OCI-LY7 (cell line): Measurements from ENCODE around the gene CLCF1. TPM values are rescaled to one million over a fixed set of nuclear protein-coding genes. Genes with fewer than 3 reads are reported as not detected.

Experiments used
- BruUV-seq: library from RNA; stranded (reverse); fragments of 400-500 nt; replicated peaks from 2 replicates; lab custom pipeline; 2021; lab: Mats Ljungman, UMichigan
- CTCF ChIA-PET: fragments of 300-600 bp; sonication (Branson Sonifier 250); formaldehyde crosslinking; loops from one replicate; lab custom pipeline; 2022; ENCODE audit warnings: antibody characterized with exemption; ENCODE audit not compliant: unreplicated experiment; lab: Charles Lee
- POLR2A ChIA-PET: fragments of 300-600 bp; sonication (Branson Sonifier 250); formaldehyde crosslinking; loops from one replicate; lab custom pipeline; 2022; ENCODE audit warnings: antibody characterized with exemption; lab: Charles Lee
- DNase-seq: peaks from one replicate; pipeline ENCODE4 v3.0.0-alpha.2; 2015; ENCODE audit warnings: low spot score
- H2AFZ ChIP-seq: fragments of 200-600 bp; sonication (generic), shearing (Covaris generic); 2 replicates; pipeline ENCODE4 v1.6.1; 2014; ENCODE audit warnings: mild to moderate bottlenecking, antibody characterized with exemption, low read length, moderate library complexity
- H3K27ac ChIP-seq: fragments of 200-600 bp; sonication (generic); 2 replicates; pipeline ENCODE4 v1.5.1; 2014; ENCODE audit warnings: mixed run types, low read depth, mild to moderate bottlenecking, moderate library complexity, low read length, inconsistent platforms; ENCODE audit not compliant: poor library complexity, severe bottlenecking
- H3K36me3 ChIP-seq: fragments of 200-600 bp; sonication (generic); 2 replicates; pipeline ENCODE4 v1.6.1; 2014; ENCODE audit warnings: mild to moderate bottlenecking, antibody characterized with exemption, low read length, moderate library complexity, mixed read lengths; ENCODE audit not compliant: insufficient read depth
- H3K4me1 ChIP-seq: fragments of 200-600 bp; sonication (generic); 2 replicates; pipeline ENCODE4 v1.5.1; 2014; ENCODE audit warnings: mild to moderate bottlenecking, low read length; ENCODE audit not compliant: insufficient read depth, poor library complexity, severe bottlenecking
- H3K4me2 ChIP-seq: fragments of 200-600 bp; sonication (generic); 2 replicates; pipeline ENCODE4 v1.6.1; 2014; ENCODE audit warnings: mild to moderate bottlenecking, low read length
- H3K4me3 ChIP-seq: fragments of 200-600 bp; sonication (generic); 2 replicates; pipeline ENCODE4 v1.5.1; 2014; ENCODE audit warnings: mild to moderate bottlenecking, low read depth, low read length; ENCODE audit not compliant: poor library complexity, severe bottlenecking
- H3K79me2 ChIP-seq: fragments of 200-600 bp; sonication (generic); 2 replicates; pipeline ENCODE4 v1.6.1; 2016; ENCODE audit warnings: low read depth, mild to moderate bottlenecking, low read length, moderate library complexity, mixed read lengths; ENCODE audit not compliant: insufficient read depth
- H3K9me2 ChIP-seq: fragments of 200-600 bp; sonication (generic); 2 replicates; pipeline ENCODE4 v1.6.1; 2016; ENCODE audit warnings: mild to moderate bottlenecking, low read length, mixed read lengths; ENCODE audit not compliant: insufficient read depth
- H3K9me3 ChIP-seq: fragments of 200-600 bp; sonication (generic); 2 replicates; pipeline ENCODE4 v1.6.1; 2014; ENCODE audit warnings: mild to moderate bottlenecking, mixed run types, low read length, mixed read lengths
- H4K20me1 ChIP-seq: fragments of 200-600 bp; sonication (generic); 2 replicates; pipeline ENCODE4 v1.6.1; 2014; ENCODE audit warnings: mild to moderate bottlenecking, antibody characterized with exemption, low read length, moderate library complexity, mixed read lengths; ENCODE audit not compliant: insufficient read depth
- CTCF ChIP-seq: fragments of 200-600 bp; sonication (generic); conservative IDR thresholded peaks from 2 replicates; pipeline ENCODE4 v1.5.1; 2014; ENCODE audit warnings: mild to moderate bottlenecking, antibody characterized with exemption, low read length, moderate library complexity, mixed read lengths
- EZH2phosphoT487 ChIP-seq: fragments of 200-600 bp; sonication (generic); IDR thresholded peaks from 2 replicates; pipeline ENCODE4 v1.6.1; 2018; ENCODE audit warnings: low read depth, borderline replicate concordance, mild to moderate bottlenecking, mixed run types, antibody characterized with exemption, low read length, moderate library complexity, mixed read lengths
- intact Hi-C: fragments of 100-400 bp; cut with micrococcal nuclease; formaldehyde crosslinking; loops from one replicate; pipeline ENCODE4 v1.10.0; 2022; ENCODE audit not compliant: unreplicated experiment
- total RNA-seq, 2 experiments: library from RNA; depleted of rRNA in 1 of 2; stranded (reverse); fragments of >200 nt in 1 of 2; shearing (Covaris generic) in 1 of 2; gene quantifications; 2 replicates each; pipeline ENCODE4 v1.2.3, GENCODE V29; 2014 to 2022

The CLCF1 gene
- total RNA-seq, 2 experiments from 2014 or later = 0.34 to 0.35 TPM

DNA sequence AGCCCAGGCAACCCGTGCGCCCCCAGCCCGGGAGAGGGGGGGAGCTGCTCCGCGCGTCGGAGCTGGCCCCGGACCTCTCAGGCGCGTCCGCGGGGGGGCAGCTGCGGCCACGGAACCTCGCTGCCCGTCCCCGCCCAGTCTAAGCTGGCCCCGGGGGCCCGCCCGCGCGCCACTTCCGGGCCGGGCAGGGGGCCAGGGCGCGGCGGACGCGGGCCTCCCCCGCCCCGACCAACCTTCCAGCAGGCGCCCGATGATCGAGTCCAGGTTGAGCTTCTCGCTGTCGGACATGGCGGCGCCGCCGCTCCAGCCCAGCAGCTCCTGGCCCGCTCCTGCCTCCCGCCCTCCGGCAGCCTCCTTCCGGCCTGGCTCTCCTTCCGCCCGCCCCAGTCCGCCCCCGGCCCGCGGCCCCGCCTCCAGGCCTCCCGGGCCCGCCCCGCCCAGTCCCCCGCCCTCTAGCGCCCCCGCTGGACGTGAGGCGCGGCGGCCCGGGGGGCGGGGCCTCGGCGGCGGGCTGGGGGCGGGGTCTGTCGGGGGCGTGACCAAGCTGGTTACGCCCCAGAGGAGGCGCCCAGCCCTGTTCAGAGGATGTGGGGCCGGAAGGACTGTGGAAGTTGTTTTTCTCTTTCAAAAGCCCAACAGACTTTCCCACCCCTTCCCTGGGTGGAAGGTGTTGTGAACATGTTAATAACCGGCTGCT, 28.2 kb upstream of the CLCF1 start, which contains the start of gene PPP1CA:
Gene PPP1CA (minus strand): TSS at position 364 of the 697 bp plus-strand sequence. CDS start 76 bp downstream, at position 288.
- Histone ChIP-seq H3K4me3 (peak within 1 kb of the TSS; percentile 97), H3K4me1 (peaks cover 59% of the 10 kb centered on the region), H4K20me1 (0 out of 2 replicates have a peak, but pooled peaks cover 7% of the 10 kb centered on the region), H3K9me2 (no peaks in the 10 kb centered on the region), H3K79me2 (peaks cover 42% of the 10 kb centered on the region), H2AFZ (no peak within 1 kb of the TSS), H3K9me3 (no peaks in the 10 kb centered on the region), H3K4me2 (peak within 1 kb of the TSS; percentile 97), H3K27ac (peak within 1 kb of the TSS; percentile 97), H3K36me3 (peaks cover 55% of the 10 kb centered on the region)
- ChIA-PET POLR2A (interaction anchor here (0.7 to 5.1 kb wide), 17 partner anchors 10 to 653 kb away, joined by 3 to 38 read pairs (median 3); partner anchors contain the start of genes PTPRCAP, RAD9A and TMEM134), CTCF (interaction anchor here (0.6 to 1.1 kb wide), 8 partner anchors 10 to 1090 kb away, joined by 3 to 7 read pairs (median 3); partner anchors contain the start of genes PTPRCAP and RAD9A)
- peak; percentile 92 for DNase-seq
- TF ChIP-seq CTCF (no peak; the same call in none of the 2 replicates), EZH2phosphoT487 (no peak)
- intact Hi-C loops = loop anchor here (5.0 to 10.0 kb wide), 2 partner anchors 186 to 243 kb away; no protein-coding TSS in a partner anchor
- BruUV-seq = TSS peak; percentile 10

DNA sequence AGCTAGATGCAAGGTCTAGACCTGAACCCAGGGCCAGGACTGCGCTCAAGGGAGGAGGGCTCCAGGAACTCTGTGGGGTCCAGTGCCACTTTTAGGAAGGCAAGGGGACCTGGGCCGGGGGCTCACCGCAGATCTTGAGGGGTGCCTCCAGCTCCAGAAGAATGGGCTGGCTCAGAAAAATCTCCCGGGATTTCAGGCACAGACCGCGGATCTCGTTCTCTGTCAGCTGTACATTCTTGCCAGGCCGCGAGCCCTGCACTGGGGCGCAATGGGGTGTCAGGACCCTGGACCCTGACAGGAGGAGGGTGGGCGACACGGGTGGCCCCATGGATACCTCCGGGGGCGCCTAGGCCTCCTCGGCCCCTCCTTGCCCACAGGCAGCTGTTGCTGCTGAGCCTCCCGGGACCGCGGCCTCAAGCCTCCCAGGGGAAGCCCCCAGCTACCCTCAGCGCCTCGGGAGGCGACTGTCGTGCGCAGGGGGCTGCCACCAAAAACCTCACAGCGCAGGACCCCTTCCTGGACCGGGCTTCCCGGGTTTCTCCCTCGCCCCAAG, 27.6 kb upstream of the CLCF1 start:
- ChIA-PET CTCF (interaction anchor here (0.6 to 0.8 kb wide), 5 partner anchors 9 to 50 kb away, joined by 3 to 7 read pairs (median 3); partner anchors contain the start of gene RAD9A), POLR2A (interaction anchor here (0.9 to 5.1 kb wide), 13 partner anchors 10 to 85 kb away, joined by 3 to 38 read pairs (median 4); partner anchors contain the start of genes PTPRCAP, RAD9A and TMEM134)
- H3K4me2 ChIP-seq = peak overlapping the region; percentile 97
- H3K79me2 ChIP-seq = peaks cover 37% of the 10 kb centered on the region
- H3K4me3 ChIP-seq = peak overlapping the region; percentile 97
- peaks cover 55% of the 10 kb centered on the region for H3K36me3 ChIP-seq
- H4K20me1 ChIP-seq = 0 out of 2 replicates have a peak, but pooled peaks cover 7% of the 10 kb centered on the region
- no peak overlapping the region for H2AFZ ChIP-seq
- no peaks in the 10 kb centered on the region for H3K9me2 ChIP-seq
- peak overlapping the region; percentile 65 for H3K27ac ChIP-seq
- no peak for DNase-seq
- no TSS peak for BruUV-seq
- TF ChIP-seq CTCF = no peak; the same call in 1 of the 2 replicates
- TF ChIP-seq EZH2phosphoT487 = no peak
- intact Hi-C loops = loop anchor here (5.0 to 10.0 kb wide), 2 partner anchors 186 to 244 kb away; no protein-coding TSS in a partner anchor
- H3K9me3 ChIP-seq = no peaks in the 10 kb centered on the region
- peaks cover 57% of the 10 kb centered on the region for H3K4me1 ChIP-seq
